ENCODE results near the gene RANBP17. TPM values are rescaled to one million over a fixed set of nuclear protein-coding genes. Genes with fewer than 3 reads are reported as not detected.
"Not testable (repeated sequence)": the region's sequence is repeated elsewhere in the genome, so short reads cannot be mapped to it uniquely, and the experiment has no call there.

RANBP17 gene
- polyA plus RNA-seq (ENCODE audit: insufficient read length in 12 of 12) = 10 to 100 TPM in 4 of 12 donors, 1 to 10 TPM in 6, not detected in 2; 4.9 to 14.6 (median 9.3) TPM
- long read RNA-seq, donor 1 = 0 reads
- long read RNA-seq, donor 2 = 0 reads
- long read RNA-seq, donor 3 = 0 reads
- long read RNA-seq, donor 4, partial matches to known transcripts = 0 of 1 reads
- long read RNA-seq, donor 4, other reads (novel, unspliced or antisense) = 0 of 1 reads
- long read RNA-seq, donor 5, partial matches to known transcripts = 0 of 1 reads
- long read RNA-seq, donor 5, other reads (novel, unspliced or antisense) = 0 of 1 reads
- long read RNA-seq, donor 6 = 0 reads
- long read RNA-seq, donor 7, partial matches to known transcripts = 0 of 1 reads
- long read RNA-seq, donor 7, other reads (novel, unspliced or antisense) = 0 of 1 reads
- long read RNA-seq, donor 8 = 0 reads
- long read RNA-seq, donor 9 = 0 reads
- long read RNA-seq, donor 10 = 0 reads
- long read RNA-seq, donor 11 = 0 reads

GRCh38 chr5:170861917-170862766 is at the start of gene RANBP17:
TSS of gene RANBP17 (plus strand) at chr5:170862018.
- peak; percentile 57 for DNase-seq

DNA sequence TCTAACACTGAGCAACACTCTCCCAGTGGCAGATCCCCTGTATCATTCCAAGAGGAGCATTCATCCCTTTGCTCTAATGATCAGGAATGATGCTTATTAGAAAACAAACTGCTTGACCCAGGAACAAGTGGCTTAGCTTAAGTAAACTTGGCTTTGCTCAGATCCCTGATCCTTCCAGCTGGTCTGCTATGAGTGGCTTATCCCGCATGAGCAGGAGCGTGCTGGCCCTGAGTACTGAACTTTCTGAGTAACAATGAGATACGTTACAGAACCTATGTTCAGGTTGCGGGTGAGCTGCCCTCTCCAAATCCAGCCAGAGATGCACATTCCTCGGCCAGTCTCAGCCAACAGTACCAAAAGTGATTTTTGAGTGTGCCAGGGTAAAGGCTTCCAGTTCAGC is 48.6 kb upstream of the RANBP17 start:
- DNase-seq = no peak

GRCh38 chr5:170817195-170817594 is 44.6 kb upstream of the RANBP17 start:
- DNase-seq = no peak

- DNase-seq = peak; percentile 15
These were observed 43.6 kb upstream of the RANBP17 start for GRCh38 chr5:170818232-170818631.

DNA sequence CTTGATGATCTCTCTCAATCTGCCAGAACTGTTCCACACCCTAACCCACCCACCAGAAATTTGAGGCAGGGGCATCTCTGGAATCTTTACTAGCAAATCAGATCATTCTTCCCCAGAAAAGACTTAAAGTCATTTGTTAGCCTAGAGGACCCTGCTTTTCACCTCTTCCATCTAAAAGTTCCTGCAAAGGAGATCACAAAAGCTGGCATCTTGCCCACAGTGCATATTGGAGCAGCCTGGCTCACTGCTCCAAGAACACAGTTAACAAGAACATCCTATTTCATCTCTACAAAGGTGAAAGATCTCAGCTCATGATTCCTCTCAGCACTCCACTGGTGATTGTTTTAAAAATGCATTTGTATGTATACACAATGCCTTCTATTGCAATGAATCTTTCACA is 42.0 kb upstream of the RANBP17 start:
- DNase-seq = peak; percentile 14

DNA sequence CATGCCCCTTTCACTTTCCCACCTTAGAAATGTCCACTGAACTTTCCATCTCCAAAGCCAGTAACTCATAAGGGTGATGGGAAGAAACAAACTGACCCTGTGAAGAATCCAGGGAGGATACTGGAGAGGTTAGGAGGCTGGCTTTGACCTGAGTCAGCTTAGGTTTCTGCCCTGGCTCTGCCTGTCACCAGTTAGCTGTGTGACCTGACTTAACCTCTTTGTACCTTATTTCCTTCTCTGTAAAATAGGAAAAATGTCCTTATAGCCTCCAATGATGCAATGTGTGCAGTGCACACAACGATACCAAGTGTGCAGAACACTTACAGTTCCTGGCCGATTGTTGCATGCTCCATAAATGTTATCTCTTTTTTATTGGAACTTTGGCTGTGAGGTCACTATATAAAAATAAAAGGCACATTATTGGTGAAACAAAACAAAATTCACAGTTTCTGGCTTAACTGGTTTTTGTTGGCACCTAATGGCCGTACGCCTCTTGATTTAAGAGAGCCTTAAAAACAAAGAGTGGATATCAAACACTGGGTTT is 40.5 kb upstream of the RANBP17 start:
- DNase-seq = no peak

GRCh38 chr5:170826117-170826516 is 35.7 kb upstream of the RANBP17 start:
- DNase-seq = no peak

DNA sequence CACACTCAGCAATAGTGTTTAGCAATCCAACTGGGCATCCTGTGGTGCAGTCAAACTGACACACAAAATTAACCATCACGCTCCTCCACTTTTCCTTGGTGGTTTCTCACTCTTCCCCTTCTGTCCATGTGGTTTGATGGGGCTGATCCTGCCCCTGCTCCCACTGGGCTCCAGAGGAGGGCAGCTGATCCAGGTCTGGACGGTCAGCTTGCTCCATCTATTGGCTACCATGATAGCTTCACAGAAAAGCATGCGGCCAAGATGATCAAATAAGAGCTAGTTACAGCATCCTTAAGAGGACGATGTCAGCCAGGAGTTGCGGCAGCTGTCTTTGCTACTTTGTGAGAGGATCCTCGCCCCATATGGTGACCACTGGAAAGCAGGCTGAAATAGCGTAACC is 29.6 kb upstream of the RANBP17 start:
- no peak for DNase-seq

- DNase-seq = not testable (repeated sequence)
These were observed 27.8 kb upstream of the RANBP17 start for GRCh38 chr5:170833981-170834380.

DNA sequence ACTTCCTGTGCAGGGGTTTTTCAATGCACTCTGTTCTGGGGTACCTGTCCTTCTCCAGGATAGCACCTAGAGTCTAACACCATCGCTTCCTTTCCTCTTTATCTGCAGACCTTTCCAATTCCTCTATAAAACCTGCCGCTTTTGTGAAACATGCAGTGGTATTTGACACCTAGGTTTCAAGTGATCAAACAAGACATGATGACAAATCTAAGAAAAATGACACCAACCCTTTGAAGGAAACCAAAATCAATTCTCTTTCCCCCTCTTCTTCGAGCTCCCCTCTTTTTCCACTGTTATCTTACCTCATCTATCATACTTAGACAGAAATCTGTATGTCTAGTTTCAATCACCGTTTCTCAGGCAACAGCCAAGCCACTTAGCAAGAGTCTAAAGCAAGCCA is 25.6 kb upstream of the RANBP17 start:
- DNase-seq = no peak

GRCh38 chr5:170843870-170844269 is 17.9 kb upstream of the RANBP17 start:
- no peak for DNase-seq

- no peak for DNase-seq
These were observed 17.2 kb upstream of the RANBP17 start for GRCh38 chr5:170844651-170845050.

DNA sequence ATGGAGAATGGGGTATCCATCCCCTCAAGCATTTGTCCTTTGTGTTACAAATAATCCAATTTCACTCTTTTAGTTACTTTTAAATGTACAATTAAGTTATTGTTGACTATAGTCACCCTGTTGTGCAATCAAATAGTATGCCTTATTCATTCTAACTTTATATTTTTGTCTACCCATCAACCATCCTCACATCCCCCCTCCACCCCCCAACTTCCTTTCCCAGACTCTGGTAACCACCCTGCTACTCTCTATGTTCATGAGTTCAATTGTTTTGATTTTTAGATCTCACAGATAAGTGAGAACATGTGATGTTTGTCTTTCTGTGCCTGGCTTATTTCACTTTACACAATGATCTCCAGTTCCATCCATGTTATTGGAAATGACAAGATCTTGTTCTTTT is 15.4 kb upstream of the RANBP17 start:
- no peak for DNase-seq

- no peak for DNase-seq
These were observed 15.0 kb upstream of the RANBP17 start for GRCh38 chr5:170846846-170847245.

DNA sequence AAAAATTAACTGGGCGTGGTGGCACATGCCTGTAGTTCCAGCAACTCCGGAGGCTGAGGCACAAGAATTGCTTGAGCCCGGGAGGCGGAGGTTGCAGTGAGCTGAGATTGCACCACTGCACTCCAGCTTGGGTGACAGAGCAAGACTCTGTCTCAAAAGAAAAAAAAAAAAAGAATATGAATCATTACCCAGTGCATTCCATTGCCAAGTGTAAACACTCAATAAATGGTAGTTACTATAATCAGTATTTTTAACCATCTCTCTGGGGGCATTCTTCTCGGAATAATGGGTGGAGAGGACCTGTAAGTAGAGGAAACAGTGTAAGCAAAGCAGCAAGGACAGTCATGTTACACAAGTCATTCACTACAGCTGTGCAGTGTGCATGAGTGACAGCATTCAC is 13.8 kb upstream of the RANBP17 start:
- DNase-seq = no peak

- DNase-seq = no peak
These were observed 12.4 kb upstream of the RANBP17 start for GRCh38 chr5:170849374-170849773.

DNA sequence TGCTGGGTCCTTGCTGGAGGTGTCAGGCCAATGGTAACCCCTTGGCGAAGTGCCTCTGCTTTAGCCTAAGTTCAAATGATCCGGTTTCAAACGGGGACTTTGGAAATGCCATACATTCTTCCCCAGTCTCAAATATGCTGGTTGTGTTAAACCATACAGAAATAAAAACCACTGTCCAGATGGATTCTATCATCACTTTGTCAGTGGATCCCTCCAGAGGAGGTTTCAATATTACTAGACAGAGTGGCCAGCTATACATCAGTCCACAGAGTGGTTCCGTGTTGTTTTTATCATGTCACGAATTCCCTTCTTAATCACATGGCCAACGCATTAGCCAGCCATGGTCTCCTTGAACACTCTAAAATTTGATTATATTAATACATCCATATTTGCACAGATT is 7.3 kb upstream of the RANBP17 start:
- DNase-seq = no peak

DNA sequence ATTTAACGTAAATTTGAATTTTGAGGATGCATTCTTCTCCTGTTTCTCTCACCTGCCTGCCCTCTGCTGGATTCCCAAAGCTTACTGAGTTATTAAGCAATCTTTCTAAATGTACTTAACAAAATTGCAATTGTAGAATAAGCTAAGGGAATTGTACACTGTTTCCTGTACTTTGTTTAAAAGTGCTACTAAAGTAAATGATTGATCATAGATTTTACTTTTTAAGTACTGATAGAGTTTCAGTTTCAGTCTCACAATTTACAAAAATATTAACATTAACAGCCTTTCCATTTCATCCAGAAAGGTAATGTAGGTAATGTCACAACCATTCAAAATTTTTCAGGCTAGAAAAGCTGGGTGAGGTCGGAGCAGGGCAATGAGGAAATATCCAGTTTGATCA is 4.8 kb upstream of the RANBP17 start:
- no peak for DNase-seq

DNA sequence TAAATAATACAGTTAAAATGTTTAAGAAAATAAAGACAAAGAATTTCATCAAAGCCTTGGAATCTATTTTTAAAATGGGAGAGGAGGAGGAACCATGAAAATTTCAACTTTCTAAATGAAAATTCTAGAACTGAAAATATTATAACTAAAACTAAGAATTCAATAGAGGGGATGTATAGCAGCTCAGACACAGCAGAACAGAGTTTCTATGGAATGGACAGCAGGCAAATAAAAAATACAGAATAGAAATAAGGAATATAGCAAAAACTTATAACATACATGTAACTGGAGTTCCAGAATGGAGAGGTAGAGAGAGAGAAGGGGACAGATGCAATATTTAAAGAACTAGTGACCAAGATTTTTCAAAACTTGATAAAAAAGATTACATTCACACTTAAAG is 1.4 kb upstream of the RANBP17 start:
- no peak for DNase-seq

DNA sequence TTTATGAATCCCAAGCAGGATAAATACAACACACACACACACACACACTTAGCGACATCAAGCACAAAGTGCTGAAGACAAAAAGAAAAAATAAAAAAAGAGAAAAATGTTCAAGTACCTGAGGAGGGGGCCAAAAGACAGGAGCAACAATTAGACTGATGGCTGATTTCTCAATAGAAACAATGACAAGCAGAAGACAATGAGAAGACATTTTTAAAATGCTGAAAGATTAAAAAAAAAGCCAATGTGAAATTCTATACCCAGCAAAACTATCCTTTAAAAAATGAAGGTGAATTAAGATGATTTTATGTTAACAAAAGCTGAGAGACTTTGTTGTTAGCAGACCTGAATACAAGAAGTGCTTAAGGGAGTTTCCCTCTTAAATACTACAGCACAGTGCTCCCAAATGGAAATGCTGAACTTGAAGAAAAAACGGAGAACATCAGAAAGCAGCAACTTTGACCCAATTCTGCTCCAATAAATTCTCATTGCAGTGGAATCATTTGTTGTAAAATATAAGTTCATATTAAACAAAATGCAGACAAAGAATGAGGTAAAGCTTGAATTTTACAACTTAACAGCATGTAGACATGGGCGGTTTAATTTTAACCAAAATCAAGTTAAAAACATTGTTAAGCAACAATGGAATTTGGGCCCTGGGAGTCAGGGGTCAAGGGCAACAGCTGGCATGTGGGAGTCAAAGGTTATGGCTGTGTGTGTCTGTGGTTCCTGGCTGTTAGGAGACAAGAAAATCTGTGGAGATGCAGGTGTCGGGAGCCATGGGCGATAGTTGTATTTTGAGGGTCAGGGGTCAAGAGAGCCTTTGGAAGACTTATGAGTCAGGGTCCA is 776 bp upstream of the RANBP17 start:
- DNase-seq = no peak

DNA sequence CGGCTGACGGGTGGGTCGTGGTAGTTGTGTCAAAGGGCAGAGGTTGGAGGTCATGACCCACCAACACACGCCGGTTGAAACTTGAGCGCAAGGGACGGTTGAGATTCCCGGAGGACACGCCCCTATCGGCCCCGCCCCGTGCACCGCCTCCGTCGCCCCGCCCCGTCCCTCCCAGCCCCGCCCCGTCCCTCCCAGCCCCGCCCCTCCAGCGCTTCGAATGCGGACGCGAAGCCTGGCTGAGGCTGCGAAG is 226 bp upstream of the RANBP17 start:
- DNase-seq = no peak

- DNase-seq = no peak
These were observed 1.8 kb downstream of the RANBP17 start for GRCh38 chr5:170863646-170864045.
